Activated CD4-positive, alpha-beta T cell treated with anti-CD3 and anti-CD28 coated beads, Interleukin-2, amount 10 ng/mL, durations not matched to agents 7 days and 5 days (primary cell): Measurements from ENCODE around the gene JAK1. TPM values are rescaled to one million over a fixed set of nuclear protein-coding genes. Genes with fewer than 3 reads are reported as not detected.

Experiments used
- CTCF ChIA-PET: fragments of 350-600 bp; sonication (Branson Sonifier 250); formaldehyde crosslinking; loops from one replicate; lab custom pipeline; 2021; ENCODE audit warnings: antibody characterized with exemption; lab: Charles Lee
- POLR2A ChIA-PET: fragments of 350-600 bp; sonication (Branson Sonifier 250); formaldehyde crosslinking; loops from one replicate; lab custom pipeline; 2021; ENCODE audit warnings: antibody characterized with exemption; lab: Charles Lee
- DNase-seq: peaks from one replicate; pipeline ENCODE4 v3.0.0-alpha.2; 2020
- H3K27ac Mint-ChIP-seq: one replicate; pipeline ENCODE4 v1.8.0; 2021; ENCODE audit warnings: mild to moderate bottlenecking, moderate library complexity, mixed read lengths
- H3K27me3 Mint-ChIP-seq: one replicate; pipeline ENCODE4 v1.8.0; 2021; ENCODE audit warnings: mixed read lengths
- H3K36me3 Mint-ChIP-seq: one replicate; pipeline ENCODE4 v1.8.0; 2021; ENCODE audit warnings: low read depth, mixed read lengths
- H3K4me1 Mint-ChIP-seq: one replicate; pipeline ENCODE4 v1.8.0; 2021; ENCODE audit warnings: mixed read lengths
- H3K4me3 Mint-ChIP-seq: one replicate; pipeline ENCODE4 v1.8.0; 2021; ENCODE audit warnings: mild to moderate bottlenecking, moderate library complexity, mixed read lengths
- H3K9me3 Mint-ChIP-seq: one replicate; pipeline ENCODE4 v1.8.0; 2021; ENCODE audit warnings: mixed read lengths
- total RNA-seq, 2 experiments: library from RNA; stranded (reverse); gene quantifications; one replicate each; pipeline ENCODE4 v1.2.3, GENCODE V29; 2021

JAK1 gene
- total RNA-seq, 2 experiments from 2014 or later, result 198 to 212 TPM

DNA sequence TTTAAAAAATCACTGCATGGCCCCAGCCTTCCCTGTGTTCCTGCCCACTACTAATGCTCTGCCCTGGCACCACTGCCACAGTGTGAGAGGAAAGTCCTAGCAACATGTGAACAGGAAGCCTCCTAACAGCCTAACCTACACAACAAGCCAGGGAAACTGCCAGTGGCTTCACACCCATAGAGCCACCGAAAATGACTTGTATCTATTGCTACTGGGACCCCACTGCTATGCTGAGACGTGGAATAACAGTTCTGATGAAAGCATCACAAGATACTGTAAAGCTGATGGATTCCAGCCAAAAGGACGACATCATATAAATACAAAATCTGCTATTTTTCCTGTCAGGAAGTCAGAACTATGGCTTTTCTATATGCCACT lies 74.9 kb downstream of the JAK1 start:
- H3K36me3 Mint-ChIP-seq, result peaks cover 13% of the 10 kb centered on the region
- H3K27me3 Mint-ChIP-seq, result no peaks in the 10 kb centered on the region
- DNase-seq, result no peak
- no peak overlapping the region for H3K4me3 Mint-ChIP-seq
- POLR2A ChIA-PET, result no interaction called here
- no peak overlapping the region for H3K27ac Mint-ChIP-seq
- no peaks in the 10 kb centered on the region for H3K9me3 Mint-ChIP-seq
- peaks cover 82% of the 10 kb centered on the region for H3K4me1 Mint-ChIP-seq
- CTCF ChIA-PET, result no interaction called here

DNA sequence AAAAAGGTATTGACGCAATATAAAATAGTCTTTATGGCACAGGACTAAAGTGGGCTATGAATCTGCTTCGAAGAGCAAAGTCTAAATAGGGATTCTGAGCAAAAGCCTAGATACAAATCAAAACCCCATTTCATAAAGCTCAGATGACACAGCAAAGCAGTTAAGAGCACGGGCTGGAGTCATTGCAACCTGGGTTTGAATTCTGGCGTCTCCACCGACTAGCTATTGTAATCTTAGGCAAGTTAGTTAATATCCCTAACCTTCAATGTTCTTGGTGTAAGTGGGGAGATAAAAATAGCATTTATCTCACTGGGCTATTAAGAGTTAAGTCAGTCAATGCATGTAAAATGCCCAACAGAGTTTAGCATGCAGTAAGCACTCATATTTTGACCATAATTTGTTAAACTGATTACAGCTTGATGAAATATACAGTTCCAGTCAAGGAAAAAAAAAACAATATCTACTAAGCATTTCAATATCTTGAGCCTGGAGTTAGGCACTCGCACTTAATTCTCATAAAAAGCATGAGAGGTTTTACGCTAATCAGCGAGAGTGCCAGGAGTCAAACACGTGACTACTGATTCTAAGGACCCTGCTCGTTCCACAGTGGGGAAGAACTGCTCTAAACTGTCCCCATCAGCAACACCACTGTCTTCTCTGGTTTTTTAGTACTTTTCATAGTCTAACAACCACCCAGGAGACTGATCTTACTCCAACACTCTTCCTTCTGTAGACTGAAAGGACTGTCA lies 75.5 kb downstream of the JAK1 start:
- CTCF ChIA-PET, result interaction anchor here (0.5 to 0.6 kb wide), 2 partner anchors 136 to 379 kb away, joined by 3 read pairs; no protein-coding TSS in a partner anchor
- Mint-ChIP-seq H3K27ac (no peak overlapping the region), H3K36me3 (peaks cover 12% of the 10 kb centered on the region), H3K4me3 (no peak overlapping the region), H3K4me1 (peaks cover 80% of the 10 kb centered on the region), H3K9me3 (no peaks in the 10 kb centered on the region), H3K27me3 (no peaks in the 10 kb centered on the region)
- no peak for DNase-seq
- POLR2A ChIA-PET, result interaction anchor here (0.6 kb wide), 1 partner anchor 31 kb away, joined by 6 read pairs; no protein-coding TSS in a partner anchor

DNA sequence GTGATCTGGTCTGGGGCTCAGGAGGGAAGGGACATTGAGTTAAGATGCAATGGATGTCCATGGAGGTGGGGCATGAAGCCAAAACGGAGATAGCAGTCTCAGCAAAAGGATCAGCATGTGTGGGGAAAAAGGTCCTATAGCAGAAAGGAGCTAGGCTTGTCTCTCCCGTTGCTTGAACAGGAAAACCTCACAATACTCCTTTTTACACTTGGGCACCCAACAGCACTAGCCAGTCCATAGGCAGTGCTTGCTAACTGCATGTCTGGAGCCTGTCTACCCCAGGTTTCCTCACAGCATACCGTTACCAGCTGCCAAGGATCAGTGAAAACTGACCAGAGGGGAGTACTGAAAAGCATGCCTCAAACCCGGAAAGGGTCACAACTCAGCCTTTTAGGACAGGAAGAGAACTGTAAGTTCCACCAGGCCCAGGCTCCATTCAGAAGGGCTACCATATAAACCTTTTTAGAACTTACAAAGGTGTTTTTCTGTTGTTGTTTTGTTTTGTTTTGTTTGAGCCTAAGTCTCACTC lies 78.6 kb downstream of the JAK1 start:
- H3K36me3 Mint-ChIP-seq, result peaks cover 25% of the 10 kb centered on the region
- no peak for DNase-seq
- H3K9me3 Mint-ChIP-seq, result no peaks in the 10 kb centered on the region
- CTCF ChIA-PET, result interaction anchor here (0.6 to 0.7 kb wide), 2 partner anchors 45 to 486 kb away, joined by 3 read pairs; no protein-coding TSS in a partner anchor
- H3K27me3 Mint-ChIP-seq, result no peaks in the 10 kb centered on the region
- no peak overlapping the region for H3K27ac Mint-ChIP-seq
- POLR2A ChIA-PET, result interaction anchor here (0.7 kb wide), 1 partner anchor 188 kb away, joined by 3 read pairs; no protein-coding TSS in a partner anchor
- H3K4me1 Mint-ChIP-seq, result peaks cover 70% of the 10 kb centered on the region
- no peak overlapping the region for H3K4me3 Mint-ChIP-seq

DNA sequence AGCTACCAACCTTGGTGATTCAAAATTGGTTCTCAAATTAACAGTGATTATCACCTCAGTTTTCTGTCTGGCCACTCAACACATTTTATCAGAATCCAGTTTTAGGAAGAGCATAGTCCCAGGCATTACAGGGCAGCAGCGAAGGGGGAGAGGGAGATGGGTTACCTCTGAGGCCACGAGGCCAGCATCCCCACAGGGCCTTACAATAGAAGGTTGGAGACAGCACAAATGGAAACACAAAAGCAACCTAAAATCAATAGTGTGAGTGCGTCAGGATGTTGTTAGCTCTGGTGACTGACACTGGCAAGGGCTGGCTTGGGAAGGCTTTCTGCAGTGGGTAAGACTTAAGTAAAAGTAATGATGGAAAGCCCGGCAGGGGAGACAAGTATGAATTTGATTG lies 79.5 kb downstream of the JAK1 start:
- CTCF ChIA-PET, result interaction anchor here (0.6 to 1.0 kb wide), 2 partner anchors 35 to 41 kb away, joined by 3 to 4 read pairs; no protein-coding TSS in a partner anchor
- Mint-ChIP-seq H3K4me3 (no peak overlapping the region), H3K36me3 (peaks cover 33% of the 10 kb centered on the region), H3K9me3 (no peaks in the 10 kb centered on the region), H3K4me1 (peaks cover 68% of the 10 kb centered on the region), H3K27ac (no peak overlapping the region), H3K27me3 (no peaks in the 10 kb centered on the region)
- POLR2A ChIA-PET, result interaction anchor here (0.7 kb wide), 1 partner anchor 189 kb away, joined by 3 read pairs; no protein-coding TSS in a partner anchor
- no peak for DNase-seq

DNA sequence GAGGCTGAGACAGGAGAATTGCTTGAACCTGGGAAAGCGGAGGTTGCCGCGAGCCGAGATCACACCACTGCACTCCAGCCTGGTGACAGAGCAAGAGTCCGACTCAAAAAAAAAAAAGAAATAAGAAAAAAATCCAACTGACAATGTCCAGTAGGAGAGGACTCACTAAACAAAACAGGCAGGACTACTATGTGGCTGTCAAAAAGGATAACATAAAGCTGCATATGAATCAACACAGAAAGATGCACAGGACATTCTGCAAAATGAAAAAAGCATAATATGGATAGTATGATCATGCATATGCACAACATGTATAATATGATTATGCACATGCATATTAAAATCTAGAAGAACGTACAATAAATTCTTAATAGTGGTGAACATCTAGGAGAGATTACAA lies 80.7 kb downstream of the JAK1 start:
- Mint-ChIP-seq H3K27me3 (no peaks in the 10 kb centered on the region), H3K4me1 (peaks cover 63% of the 10 kb centered on the region), H3K9me3 (no peaks in the 10 kb centered on the region), H3K27ac (no peak overlapping the region), H3K4me3 (no peak overlapping the region), H3K36me3 (peaks cover 39% of the 10 kb centered on the region)
- POLR2A ChIA-PET, result no interaction called here
- no peak for DNase-seq
- CTCF ChIA-PET, result interaction anchor here (1.0 kb wide), 1 partner anchor 43 kb away, joined by 3 read pairs; no protein-coding TSS in a partner anchor

DNA sequence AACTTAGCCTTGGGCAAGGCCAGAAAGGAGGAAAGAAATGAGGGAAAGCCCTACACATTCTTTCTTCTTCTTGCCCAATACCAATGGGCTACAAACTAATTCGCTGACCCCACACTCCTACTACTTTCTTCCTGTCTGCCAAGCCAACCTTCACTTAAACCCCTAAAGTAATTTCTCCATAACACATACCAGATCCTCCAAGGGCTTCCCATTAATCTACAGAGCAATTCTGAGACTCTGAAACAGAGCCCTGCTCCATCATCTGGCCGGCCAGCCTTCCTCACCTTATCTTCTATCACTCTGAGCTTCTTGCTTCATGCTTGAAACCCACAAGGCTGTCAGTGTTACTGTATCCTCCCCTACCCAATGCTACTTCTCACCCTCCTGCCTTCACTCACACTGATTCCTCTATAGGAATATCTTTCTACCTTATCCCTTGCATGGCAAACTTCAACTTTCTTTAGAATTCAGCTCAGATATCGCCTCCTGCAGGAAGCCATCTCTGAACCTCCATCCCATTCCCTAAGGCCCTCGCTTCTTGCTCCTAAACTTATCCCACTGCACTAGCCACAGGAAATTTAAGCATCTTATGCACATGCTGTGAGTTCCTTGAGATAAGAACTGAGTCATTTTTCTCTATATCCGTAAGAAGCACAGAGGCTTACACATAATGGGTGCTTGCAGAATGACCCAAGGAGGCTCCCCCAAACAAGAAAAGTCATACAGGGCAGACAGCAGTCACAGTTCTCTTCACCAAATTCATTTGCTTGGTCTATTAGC lies 81.9 kb downstream of the JAK1 start:
- no peak overlapping the region for H3K27ac Mint-ChIP-seq
- no peak overlapping the region for H3K4me3 Mint-ChIP-seq
- no peaks in the 10 kb centered on the region for H3K27me3 Mint-ChIP-seq
- DNase-seq, result no peak
- peaks cover 51% of the 10 kb centered on the region for H3K4me1 Mint-ChIP-seq
- POLR2A ChIA-PET, result no interaction called here
- no peaks in the 10 kb centered on the region for H3K9me3 Mint-ChIP-seq
- CTCF ChIA-PET, result interaction anchor here (1.1 kb wide), 1 partner anchor 9 kb away, joined by 4 read pairs; no protein-coding TSS in a partner anchor
- H3K36me3 Mint-ChIP-seq, result peaks cover 42% of the 10 kb centered on the region

DNA sequence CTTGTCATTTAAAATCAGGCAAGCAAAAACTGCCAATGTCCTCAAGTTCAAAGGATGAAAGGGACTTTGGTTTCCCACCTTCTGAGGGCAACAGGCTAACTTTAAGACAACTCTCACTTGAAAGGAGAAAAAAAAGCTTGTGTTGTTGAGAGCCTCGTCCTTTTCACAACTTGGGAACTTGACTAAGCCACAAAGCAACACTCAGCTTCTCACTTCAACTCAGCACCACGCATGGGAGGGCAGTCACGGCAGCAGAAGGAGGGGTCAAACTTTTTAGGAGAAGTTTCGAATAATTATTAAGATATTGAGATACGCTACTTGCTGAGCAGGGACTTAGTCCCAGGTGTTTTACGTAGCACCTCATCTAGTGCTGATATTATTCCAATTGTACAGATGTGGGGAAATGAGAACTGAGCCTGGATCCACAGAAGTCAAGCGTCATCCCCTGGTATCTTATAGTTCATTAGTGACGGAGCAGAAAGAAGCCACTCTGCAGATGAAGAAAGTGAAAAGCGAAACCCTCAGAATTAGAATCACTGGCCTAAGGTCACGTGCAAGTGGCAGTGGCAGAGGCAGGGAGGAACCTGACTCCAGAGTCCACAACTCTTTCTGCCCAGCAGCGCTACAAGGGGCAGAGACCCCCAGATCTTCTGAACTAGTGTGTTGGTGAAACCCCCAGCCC lies 83.6 kb downstream of the JAK1 start:
- POLR2A ChIA-PET, result interaction anchor here (0.6 kb wide), 1 partner anchor 26 kb away, joined by 3 read pairs; no protein-coding TSS in a partner anchor
- Mint-ChIP-seq H3K27me3 (no peaks in the 10 kb centered on the region), H3K27ac (no peak overlapping the region), H3K4me1 (peaks cover 55% of the 10 kb centered on the region), H3K9me3 (no peaks in the 10 kb centered on the region), H3K4me3 (no peak overlapping the region), H3K36me3 (peaks cover 53% of the 10 kb centered on the region)
- CTCF ChIA-PET, result no interaction called here
- DNase-seq, result no peak

DNA sequence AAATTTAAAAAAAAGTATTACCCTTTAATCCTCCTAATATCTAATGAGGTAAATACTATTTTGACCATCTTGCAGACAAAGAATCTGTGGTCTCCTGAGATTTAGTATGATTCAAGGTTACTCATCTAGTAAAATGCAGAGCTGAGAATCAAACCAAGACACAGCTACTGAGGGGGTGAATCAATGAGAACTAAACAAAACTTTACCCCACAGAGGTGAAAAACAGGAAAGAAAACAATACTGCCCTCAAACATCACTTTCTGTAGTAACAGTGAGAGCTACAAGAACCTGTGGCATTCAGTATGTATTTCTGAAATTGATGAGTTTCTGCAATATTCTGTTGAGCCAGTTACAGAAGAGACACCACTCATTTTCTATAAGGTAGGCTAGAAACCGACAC lies 85.1 kb downstream of the JAK1 start:
- Mint-ChIP-seq H3K4me3 (no peak overlapping the region), H3K4me1 (peaks cover 57% of the 10 kb centered on the region), H3K36me3 (peaks cover 62% of the 10 kb centered on the region), H3K9me3 (no peaks in the 10 kb centered on the region), H3K27me3 (no peaks in the 10 kb centered on the region), H3K27ac (no peak overlapping the region)
- DNase-seq, result no peak
- ChIA-PET CTCF (no interaction called here), POLR2A (interaction anchor here (0.6 to 0.7 kb wide), 2 partner anchors 87 to 131 kb away, joined by 4 read pairs; no protein-coding TSS in a partner anchor)

DNA sequence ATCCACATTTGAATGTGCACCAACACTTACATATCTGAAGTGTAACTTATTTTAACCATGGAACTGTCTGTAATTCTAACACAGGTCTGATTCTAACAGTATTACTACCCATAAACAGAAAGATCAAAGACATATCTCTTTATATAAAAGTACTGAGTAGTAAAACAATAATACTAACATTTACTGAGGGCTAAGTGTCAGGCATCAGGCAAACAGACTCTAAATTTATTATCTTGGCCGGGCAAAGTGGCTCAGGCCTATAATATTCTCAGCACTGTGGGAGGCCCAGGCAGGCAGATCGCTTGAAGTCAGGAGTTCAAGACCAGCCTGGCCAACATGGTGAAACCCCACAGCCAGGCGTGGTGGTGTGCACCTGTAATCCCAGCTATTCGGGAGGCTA lies 85.9 kb downstream of the JAK1 start:
- Mint-ChIP-seq H3K4me1 (peaks cover 62% of the 10 kb centered on the region), H3K9me3 (no peaks in the 10 kb centered on the region), H3K27ac (no peak overlapping the region), H3K27me3 (no peaks in the 10 kb centered on the region), H3K36me3 (peaks cover 66% of the 10 kb centered on the region), H3K4me3 (no peak overlapping the region)
- ChIA-PET POLR2A (no interaction called here), CTCF (no interaction called here)
- DNase-seq, result no peak

DNA sequence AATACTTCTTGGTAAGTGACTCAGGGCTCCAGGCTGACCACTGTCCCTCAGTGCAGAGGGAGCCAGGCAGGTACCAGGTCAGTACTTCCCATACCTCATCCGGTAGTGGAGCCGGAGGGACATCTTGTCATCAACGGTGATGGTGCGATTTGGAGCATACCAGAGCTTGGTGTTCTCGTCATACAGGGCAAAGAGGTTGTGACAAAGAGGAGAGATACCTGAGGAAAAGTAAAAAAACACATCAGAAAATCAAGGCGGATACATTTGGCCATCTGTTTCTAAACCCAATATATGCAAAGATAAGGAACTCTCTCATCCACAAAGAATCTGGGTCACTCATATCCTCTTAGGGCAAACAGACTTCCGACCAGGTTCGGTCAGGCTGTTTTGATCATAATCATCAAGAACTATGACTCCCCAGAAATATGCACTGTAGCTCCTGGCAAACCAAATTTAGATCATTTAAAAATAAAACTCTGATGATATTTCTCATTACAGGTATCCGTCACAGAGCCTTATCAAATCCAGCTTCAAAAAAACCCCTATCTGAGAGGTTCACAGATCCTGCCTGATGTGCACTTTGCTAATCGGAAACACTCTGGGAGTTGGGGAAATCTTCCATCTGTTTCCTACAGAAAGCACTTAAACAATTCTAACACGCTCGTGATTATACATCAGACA lies 87.3 kb downstream of the JAK1 start:
- Mint-ChIP-seq H3K27ac (no peak overlapping the region), H3K36me3 (peaks cover 71% of the 10 kb centered on the region), H3K27me3 (no peaks in the 10 kb centered on the region), H3K4me1 (peaks cover 66% of the 10 kb centered on the region), H3K4me3 (no peak overlapping the region), H3K9me3 (no peaks in the 10 kb centered on the region)
- CTCF ChIA-PET, result interaction anchor here (0.6 kb wide), 1 partner anchor 37 kb away, joined by 3 read pairs; no protein-coding TSS in a partner anchor
- DNase-seq, result no peak
- POLR2A ChIA-PET, result no interaction called here

DNA sequence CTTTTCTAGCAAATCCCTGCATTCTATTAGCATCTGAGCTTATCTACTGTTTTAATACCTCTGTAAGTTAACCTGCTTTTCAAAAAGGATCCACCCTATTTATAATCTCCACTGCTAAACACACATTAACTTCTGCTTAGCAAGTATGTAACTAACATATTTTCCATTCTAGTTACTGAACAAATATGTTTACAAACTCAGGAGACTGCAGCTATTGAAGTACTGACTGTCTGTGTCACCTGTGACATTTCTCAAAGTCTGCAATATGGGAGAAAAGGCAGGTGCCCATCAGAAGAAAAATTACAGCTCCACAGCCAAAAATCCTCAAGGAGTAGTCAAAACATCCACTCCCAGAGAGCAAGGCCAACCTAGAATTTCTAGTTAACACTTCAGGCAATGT lies 88.3 kb downstream of the JAK1 start:
- Mint-ChIP-seq H3K4me3 (no peak overlapping the region), H3K27ac (peak overlapping the region; percentile 86), H3K4me1 (peaks cover 64% of the 10 kb centered on the region), H3K9me3 (no peaks in the 10 kb centered on the region), H3K27me3 (no peaks in the 10 kb centered on the region), H3K36me3 (peaks cover 75% of the 10 kb centered on the region)
- DNase-seq, result no peak
- ChIA-PET CTCF (interaction anchor here (0.6 to 1.1 kb wide), 3 partner anchors 38 to 200 kb away, joined by 3 read pairs; no protein-coding TSS in a partner anchor), POLR2A (no interaction called here)
